Chondrocyte (in vitro differentiated cells): ENCODE data around the gene IL1A. TPM values are rescaled to one million over a fixed set of nuclear protein-coding genes. Genes with fewer than 3 reads are reported as not detected.

Source experiments
- DNase-seq: peaks from one replicate; pipeline ENCODE4 v3.0.0; 2021; ENCODE audit warnings: mixed read lengths, low spot score
- H3K27ac Mint-ChIP-seq: one replicate; pipeline ENCODE4 v1.8.0; 2021; ENCODE audit warnings: mild to moderate bottlenecking, moderate library complexity, mixed read lengths; ENCODE audit not compliant: unreplicated experiment
- H3K27me3 Mint-ChIP-seq: 2 replicates; pipeline ENCODE4 v1.8.0; 2021; ENCODE audit warnings: low read depth, mixed read lengths
- H3K36me3 Mint-ChIP-seq: 2 replicates; pipeline ENCODE4 v1.8.0; 2021; ENCODE audit warnings: low read depth, mixed read lengths
- H3K4me1 Mint-ChIP-seq: 2 replicates; pipeline ENCODE4 v1.8.0; 2021; ENCODE audit warnings: low read depth, mild to moderate bottlenecking, mixed read lengths
- H3K4me3 Mint-ChIP-seq: one replicate; pipeline ENCODE4 v1.8.0; 2021; ENCODE audit warnings: mild to moderate bottlenecking, moderate library complexity, mixed read lengths; ENCODE audit not compliant: unreplicated experiment
- H3K9me3 Mint-ChIP-seq: 2 replicates; pipeline ENCODE4 v1.8.0; 2021; ENCODE audit warnings: low read depth, mixed read lengths
- CTCF ChIP-seq: fragments of 200-600 bp; sonication (generic); IDR thresholded peaks from 2 replicates; pipeline ENCODE4 v1.5.0; 2021; ENCODE audit warnings: antibody characterized with exemption, mild to moderate bottlenecking, moderate library complexity
- total RNA-seq: library from RNA; stranded (reverse); gene quantifications from 3 replicates; pipeline ENCODE4 v1.2.1, GENCODE V29; 2021

The IL1A gene
- total RNA-seq, 1 donor from 2014 or later, result not detected

- H3K9me3 Mint-ChIP-seq, result no peaks in the 10 kb centered on the region
- H3K4me3 Mint-ChIP-seq, result no peak overlapping the region
- peak overlapping the region; percentile 28 for H3K27ac Mint-ChIP-seq
- no peak for TF ChIP-seq CTCF
- H3K27me3 Mint-ChIP-seq, result no peaks in the 10 kb centered on the region
- H3K36me3 Mint-ChIP-seq, result no peaks in the 10 kb centered on the region
- no peak for DNase-seq
- peaks cover 17% of the 10 kb centered on the region for H3K4me1 Mint-ChIP-seq
Measured at GRCh38 chr2:112751451-112752197, 32.7 kb downstream of the IL1A start.

GRCh38 chr2:112750560-112750843 is 33.8 kb downstream of the IL1A start:
- Mint-ChIP-seq H3K4me1 (peaks cover 17% of the 10 kb centered on the region), H3K27ac (no peak overlapping the region), H3K27me3 (no peaks in the 10 kb centered on the region), H3K4me3 (no peak overlapping the region), H3K36me3 (no peaks in the 10 kb centered on the region), H3K9me3 (no peaks in the 10 kb centered on the region)
- no peak for DNase-seq
- TF ChIP-seq CTCF, result no peak

GRCh38 chr2:112749755-112750559 is 34.3 kb downstream of the IL1A start:
- no peaks in the 10 kb centered on the region for H3K9me3 Mint-ChIP-seq
- H3K27ac Mint-ChIP-seq, result peak overlapping the region; percentile 55
- H3K36me3 Mint-ChIP-seq, result no peaks in the 10 kb centered on the region
- TF ChIP-seq CTCF, result peak; percentile 96
- H3K4me1 Mint-ChIP-seq, result peaks cover 17% of the 10 kb centered on the region
- DNase-seq, result no peak
- H3K4me3 Mint-ChIP-seq, result no peak overlapping the region
- no peaks in the 10 kb centered on the region for H3K27me3 Mint-ChIP-seq

- H3K9me3 Mint-ChIP-seq, result no peaks in the 10 kb centered on the region
- no peak for DNase-seq
- H3K27me3 Mint-ChIP-seq, result no peaks in the 10 kb centered on the region
- no peak overlapping the region for H3K4me3 Mint-ChIP-seq
- peaks cover 1% of the 10 kb centered on the region for H3K36me3 Mint-ChIP-seq
- no peak for TF ChIP-seq CTCF
- H3K27ac Mint-ChIP-seq, result no peak overlapping the region
- no peaks in the 10 kb centered on the region for H3K4me1 Mint-ChIP-seq
Measured at GRCh38 chr2:112740527-112740926, 43.8 kb downstream of the IL1A start.

- Mint-ChIP-seq H3K36me3 (peaks cover 1% of the 10 kb centered on the region), H3K27ac (no peak overlapping the region), H3K27me3 (no peaks in the 10 kb centered on the region), H3K4me1 (no peaks in the 10 kb centered on the region), H3K9me3 (no peaks in the 10 kb centered on the region), H3K4me3 (no peak overlapping the region)
- no peak for TF ChIP-seq CTCF
- no peak for DNase-seq
Measured at GRCh38 chr2:112737542-112738232, 46.6 kb downstream of the IL1A start.
